DND-41 (cell line): Measurements from ENCODE around the gene SLC10A7.

ENCODE experiments used
- CTCF ChIP-seq: IDR thresholded peaks from 2 replicates; pipeline ENCODE4 v1.5.1; 2012; ENCODE audit warnings: borderline replicate concordance, low read length, moderate library complexity, mild to moderate bottlenecking; ENCODE audit not compliant: poor library complexity, severe bottlenecking; ENCODE audit errors: extremely low read depth
- EZH2 ChIP-seq: IDR thresholded peaks from 3 replicates; pipeline ENCODE4 v1.6.1; 2012; ENCODE audit warnings: borderline replicate concordance, low read depth, mild to moderate bottlenecking, moderate library complexity, low read length, inconsistent platforms; ENCODE audit not compliant: severe bottlenecking

DNA sequence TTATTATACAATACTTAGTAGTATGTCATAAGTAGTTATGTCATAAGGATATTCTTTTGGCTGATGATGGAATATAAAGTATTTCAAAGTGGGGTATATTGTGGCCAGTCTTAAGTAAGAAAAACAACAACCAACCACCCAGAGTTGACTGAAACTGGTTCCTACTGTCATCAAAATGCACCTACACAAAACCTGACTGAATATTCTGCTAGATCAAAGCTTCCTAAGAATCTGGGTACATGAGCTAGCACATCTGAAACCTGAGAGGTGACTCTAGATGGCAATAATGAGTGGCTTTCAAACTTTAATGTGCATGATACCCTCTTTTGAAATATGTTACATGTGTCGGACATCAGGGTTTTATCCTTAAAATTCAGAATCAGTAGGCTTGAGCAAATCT, 247.0 kb downstream of the SLC10A7 start:
- TF ChIP-seq CTCF (no peak), EZH2 (no peak)
